Motor neuron (in vitro differentiated cells): ENCODE results near the gene SLC6A6. TPM values are rescaled to one million over a fixed set of nuclear protein-coding genes. Genes with fewer than 3 reads are reported as not detected.

ENCODE experiments used
- ATAC-seq, 8 experiments: fragments of 200-7000 bp; cut with Tn5 transposase; replicated peaks in 6 of 8; 2 replicates each; pipeline ENCODE4 v1.8.0; 2021; ENCODE audit warnings: mild to moderate bottlenecking in 8 of 8, moderate library complexity in 8 of 8
- H3K27ac ChIP-seq, 2 donors: fragments of 250-450 bp; sonication (Bioruptor Pico); 2 replicates each; pipeline ENCODE4 v1.9.0; 2021; ENCODE audit warnings: antibody characterized with exemption in 2 of 2, mild to moderate bottlenecking in 2 of 2, moderate library complexity in 1 of 2
- H3K4me1 ChIP-seq, 2 donors: fragments of 250-450 bp; sonication (Bioruptor Pico); replicated peaks in 1 of 2; 2 replicates each; pipeline ENCODE4 v1.6.1; 2021; ENCODE audit warnings: antibody characterized with exemption in 2 of 2, mild to moderate bottlenecking in 2 of 2, moderate library complexity in 1 of 2
- H3K4me3 ChIP-seq, 5 donors: fragments of 250-450 bp; sonication (Bioruptor Pico); 2 replicates each; pipeline ENCODE4 v1.9.0; 2021; ENCODE audit warnings: antibody characterized with exemption in 5 of 5, mild to moderate bottlenecking in 5 of 5, moderate library complexity in 4 of 5
- WGBS, 10 experiments: fragments of 450-650 bp; shearing (Covaris generic); methylation state at CpG; one replicate each; pipeline ENCODE4 v1.0.0; 2022; 5-methylcytosine and 5-hydroxymethylcytosine counted together
- in situ Hi-C, 9 experiments: fragments of 400-800 bp; cut with MboI; loops; one replicate each; pipeline ENCODE4 v1.15.0; 2021; ENCODE audit warnings: low sequenced_read_pairs in 9 of 9, low pct_unique_long_range_greater_than_20kb in 2 of 9; ENCODE audit not compliant: unreplicated experiment in 9 of 9
- total RNA-seq, 8 experiments: library from RNA; unstranded; fragments of 300-600 nt; gene quantifications; 2 replicates each; pipeline versions ENCODE4 v1.2.3 to v1.2.4, GENCODE V29; 2022

The SLC6A6 gene
- total RNA-seq, 8 experiments from 2014 or later: 5.6 to 53.5 (median 8.3) TPM

DNA sequence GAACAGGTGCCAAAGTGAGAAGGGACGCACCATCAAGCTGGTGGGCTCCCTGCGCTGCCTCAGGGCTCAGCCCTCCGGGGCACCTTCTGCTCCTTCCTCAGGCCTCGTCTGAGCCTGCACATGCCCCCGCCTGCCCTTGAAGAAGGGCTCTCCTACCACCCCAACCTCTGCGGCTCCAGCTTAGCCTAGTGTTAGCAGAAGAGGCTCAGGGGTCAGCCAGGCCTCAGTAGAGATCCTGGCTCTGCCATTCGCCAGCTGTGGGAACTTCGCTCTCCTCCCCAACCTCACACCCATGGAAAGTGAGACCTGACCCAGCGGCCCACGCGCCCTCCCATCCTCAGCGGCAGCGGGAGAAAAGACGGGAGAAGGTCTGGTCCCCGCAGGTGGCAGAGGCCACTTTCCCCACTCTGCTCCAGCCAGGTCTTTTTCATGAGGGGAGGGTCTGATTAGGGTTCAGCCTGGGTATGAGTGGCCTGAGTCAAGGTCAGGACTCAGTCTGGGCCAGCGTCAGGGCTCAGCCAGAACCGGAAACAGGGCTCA, 129.5 kb downstream of the SLC6A6 start:
- ATAC-seq: no peak
- peaks cover 20 to 26% of the 10 kb centered on the region in 2 donors for H3K4me1 ChIP-seq
- H3K4me3 ChIP-seq: no peak overlapping the region
- H3K27ac ChIP-seq: no peak overlapping the region
- 88 to 100% (median 98%) methylated on average over 1 to 6 of the region's 17 CpGs; no CpG with 5 or more reads in 4 of the 10 experiments for WGBS, 10 experiments
- in situ Hi-C loops: no loop called here

DNA sequence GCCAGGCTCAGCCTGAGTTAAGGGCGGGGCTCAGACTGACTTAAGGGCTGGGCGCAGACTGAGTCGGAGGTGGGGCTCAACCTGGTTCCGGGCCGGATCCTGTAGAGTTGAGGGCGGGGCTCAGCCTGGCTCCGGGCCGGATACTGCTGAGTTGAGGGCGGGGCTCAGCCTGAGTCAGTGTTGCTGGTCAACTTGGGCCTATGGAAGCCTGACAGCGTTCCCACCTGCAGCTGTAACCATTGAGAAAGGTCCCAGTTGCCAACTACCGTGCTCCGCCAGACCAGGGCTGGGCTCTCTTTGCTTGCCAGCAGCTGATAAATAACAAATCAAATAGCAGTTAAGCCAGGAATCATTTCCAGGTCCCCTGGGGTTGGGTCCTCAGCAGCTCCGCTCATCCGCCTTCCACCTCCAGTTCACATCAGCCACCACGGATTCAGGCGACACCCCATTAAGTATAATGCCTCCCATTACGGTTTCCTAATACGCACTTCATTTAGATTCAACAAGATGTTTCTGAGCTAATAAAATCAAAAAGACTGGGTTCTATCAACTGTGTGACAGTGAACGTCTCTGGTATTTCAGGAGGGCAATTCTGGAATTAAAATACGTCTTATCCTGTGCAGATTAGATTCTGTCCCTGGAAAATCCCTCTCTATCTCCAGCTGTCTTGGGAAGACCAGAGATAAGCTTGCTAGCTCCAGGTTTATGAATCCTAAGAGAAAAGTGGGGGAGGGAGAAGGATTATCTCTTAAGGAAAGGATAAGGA, 130.5 kb downstream of the SLC6A6 start:
- peak overlapping the region in 1 of 2 donors; percentile 22 for H3K27ac ChIP-seq
- peaks cover 20 to 26% of the 10 kb centered on the region in 2 donors for H3K4me1 ChIP-seq
- 3 to 100% (median 70%) methylated on average over 1 to 9 of the region's 20 CpGs for WGBS, 10 experiments
- in situ Hi-C loops: no loop called here
- H3K4me3 ChIP-seq: no peak overlapping the region
- ATAC-seq: peak; percentile 55 to 99 (median 76)

DNA sequence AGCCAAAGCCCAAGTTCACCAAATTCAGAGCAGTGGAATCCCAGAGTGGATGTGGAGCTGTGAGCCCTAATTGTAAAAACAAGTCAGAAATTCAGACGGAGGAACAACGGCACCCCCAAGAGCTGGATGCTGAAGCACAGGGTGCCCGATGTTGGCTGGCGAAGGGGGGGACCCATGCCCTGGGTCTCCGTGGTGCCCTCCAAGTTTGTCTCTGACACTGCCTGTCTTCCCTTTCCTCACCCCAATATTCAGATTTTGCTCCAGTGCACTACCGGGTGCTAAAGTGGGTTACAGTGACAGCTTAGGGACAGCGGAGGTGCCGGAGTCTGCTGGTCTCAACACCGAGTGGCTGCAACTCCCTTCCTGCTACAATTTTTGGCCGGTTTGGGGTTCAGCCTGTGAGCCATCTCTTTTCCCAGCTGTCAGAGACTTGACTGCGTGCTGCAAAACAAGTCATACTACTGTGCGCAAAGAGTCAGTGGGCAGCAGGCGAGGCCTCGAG, 131.1 kb downstream of the SLC6A6 start:
- Histone ChIP-seq H3K27ac (no peak overlapping the region), H3K4me1 (peaks cover 20 to 26% of the 10 kb centered on the region in 2 donors), H3K4me3 (no peak overlapping the region)
- ATAC-seq: no peak
- in situ Hi-C loops: no loop called here
- 60 to 92% (median 86%) methylated on average over 1 to 7 of the region's 14 CpGs; no CpG with 5 or more reads in 1 of the 10 experiments for WGBS, 10 experiments

DNA sequence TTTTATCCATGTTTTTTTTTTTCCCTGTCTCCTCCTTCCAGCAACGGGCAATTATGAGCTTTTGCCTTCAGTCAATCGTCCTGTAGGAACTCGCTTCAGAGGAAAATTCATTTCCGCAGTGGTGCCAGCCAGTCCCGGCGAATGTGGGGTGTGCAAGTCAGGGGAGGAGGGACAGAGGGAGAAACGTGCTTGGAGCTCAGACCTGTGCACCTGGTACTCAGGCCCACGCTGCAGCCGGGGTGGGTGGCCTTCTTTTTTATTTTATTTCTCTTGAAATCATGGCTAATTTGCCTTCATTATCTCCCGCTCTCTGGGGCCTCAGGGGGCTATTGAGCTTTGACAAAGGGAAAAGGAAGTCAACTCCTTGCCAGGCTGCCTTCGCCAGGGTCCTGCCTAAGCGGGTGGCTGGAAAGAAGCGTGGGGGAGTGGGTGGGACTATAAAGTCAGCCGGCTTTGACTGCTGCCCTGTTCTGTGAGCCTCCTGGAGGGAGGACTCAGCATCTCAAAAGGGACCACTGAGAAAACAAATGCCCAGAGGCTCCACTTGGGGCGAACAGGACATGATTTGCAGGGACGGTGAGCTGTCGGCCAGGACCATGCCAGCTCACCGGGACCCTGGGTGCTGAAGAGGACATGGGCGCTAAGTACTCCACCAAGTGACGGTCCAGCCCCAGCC, 132.2 kb downstream of the SLC6A6 start:
- peaks cover 20 to 26% of the 10 kb centered on the region in 2 donors for H3K4me1 ChIP-seq

DNA sequence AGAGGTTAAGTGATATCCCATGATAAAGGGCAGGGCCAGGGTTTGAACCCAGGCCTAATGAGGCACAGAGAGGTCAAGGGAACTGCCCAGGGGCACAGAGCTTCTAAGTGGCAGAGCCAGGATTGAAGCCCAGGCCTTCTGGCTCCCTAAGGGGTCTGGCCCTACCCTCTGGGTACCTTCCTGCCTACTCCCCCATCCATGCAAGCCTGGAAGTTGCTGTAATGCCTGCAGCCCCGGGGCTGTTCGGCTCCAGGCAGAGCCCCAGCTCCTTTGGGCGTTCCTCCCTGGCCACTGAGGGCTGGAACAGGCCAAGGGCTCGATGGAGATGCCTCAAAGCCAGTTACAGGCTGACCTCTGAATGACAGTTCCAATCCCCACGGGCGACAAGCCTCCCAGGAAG, 133.2 kb downstream of the SLC6A6 start:
- Histone ChIP-seq H3K4me1 (peaks cover 20 to 32% of the 10 kb centered on the region in 2 donors), H3K27ac (no peak overlapping the region), H3K4me3 (no peak overlapping the region)
- in situ Hi-C loops: no loop called here
- 49 to 97% (median 85%) methylated on average over 3 to 5 of the region's 6 CpGs; no CpG with 5 or more reads in 6 of the 10 experiments for WGBS, 10 experiments
- peak in 1 of 8 experiments; percentile 12 for ATAC-seq

More for the DNA sequence above, 132.2 kb downstream of the SLC6A6 start:
- no peak overlapping the region for H3K27ac ChIP-seq
- no peak overlapping the region for H3K4me3 ChIP-seq
- in situ Hi-C loops: no loop called here
- WGBS, 10 experiments: 5 to 89% (median 38%) methylated on average over 3 to 13 of the region's 20 CpGs
- ATAC-seq: peak in 5 of 8 experiments; percentile 67 to 79 (median 75)

DNA sequence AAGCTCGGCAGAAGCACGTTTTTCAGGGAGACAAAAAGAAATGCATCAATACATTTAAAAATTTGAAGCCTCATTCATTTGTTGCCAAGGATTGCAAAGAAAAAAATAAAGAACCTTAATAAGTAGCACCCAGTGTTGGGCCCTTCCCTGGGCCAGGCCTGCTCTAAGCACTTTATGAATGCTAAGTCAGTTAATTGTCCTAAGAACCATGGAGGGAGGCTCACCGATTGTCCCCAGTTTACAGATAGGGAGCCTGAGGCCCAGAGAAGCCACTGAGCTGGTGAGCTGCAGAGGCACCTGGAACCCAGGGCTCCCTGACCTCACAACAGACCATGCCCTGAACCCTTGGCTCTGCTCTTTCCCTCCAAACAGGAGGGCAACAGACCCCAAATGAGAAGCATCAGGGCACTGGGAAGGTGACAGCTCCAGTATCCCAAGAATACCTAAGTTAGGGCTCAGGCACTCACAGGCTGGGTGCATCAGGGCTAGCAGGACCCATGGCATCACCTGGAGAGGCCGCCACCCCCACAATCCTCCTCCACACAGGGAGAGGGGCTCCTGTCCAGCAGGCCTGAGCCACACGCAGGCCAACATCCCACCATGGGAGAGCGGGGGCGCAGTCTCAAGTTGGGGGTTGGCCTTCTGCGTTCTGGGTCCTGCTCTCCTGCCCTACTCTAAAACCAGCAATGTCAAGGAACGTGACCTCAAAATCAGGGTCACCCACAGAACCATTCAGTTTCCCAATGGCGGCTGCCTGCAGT, 133.8 kb downstream of the SLC6A6 start:
- no peak overlapping the region for H3K4me3 ChIP-seq
- H3K4me1 ChIP-seq: peaks cover 20 to 32% of the 10 kb centered on the region in 2 donors
- H3K27ac ChIP-seq: no peak overlapping the region
- WGBS, 10 experiments: 60 to 100% (median 93%) methylated on average over 1 to 8 of the region's 10 CpGs; no CpG with 5 or more reads in 2 of the 10 experiments
- in situ Hi-C loops: no loop called here
- no peak for ATAC-seq

DNA sequence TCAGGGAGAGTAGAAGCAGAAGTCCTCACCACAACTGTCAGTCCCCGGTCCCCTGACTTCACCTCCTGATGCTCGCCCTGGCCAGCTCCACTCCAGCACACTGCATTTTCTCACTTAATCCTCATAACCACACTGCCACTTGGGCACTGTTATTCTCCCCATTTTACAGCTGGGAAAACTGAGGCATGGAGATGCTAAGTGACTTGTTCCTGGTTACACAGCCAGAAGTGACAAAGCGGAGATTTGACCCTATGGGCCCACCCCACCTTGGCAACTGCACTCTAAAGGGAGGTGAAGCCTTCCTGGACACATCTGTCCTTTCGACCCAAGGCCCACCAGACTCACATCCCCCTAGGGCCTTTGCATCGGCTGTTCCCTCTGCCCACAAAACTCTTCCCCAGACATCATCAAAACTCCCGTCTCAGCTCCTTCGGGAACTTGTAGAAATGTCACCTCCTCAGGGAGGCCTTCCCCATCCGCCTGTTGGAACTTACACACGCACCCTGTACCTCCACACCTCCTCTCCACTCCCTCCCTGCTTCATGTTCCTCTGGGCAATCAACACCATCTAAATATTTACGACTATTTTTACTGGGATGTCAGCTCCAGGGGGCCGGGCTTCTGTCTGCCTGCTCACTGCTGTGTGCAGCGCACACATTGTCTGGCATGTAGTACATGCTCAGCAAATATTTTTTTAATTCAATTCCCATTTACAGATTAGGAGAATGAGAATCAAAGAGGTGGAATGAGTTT, 134.6 kb downstream of the SLC6A6 start:
- ATAC-seq: peak in 1 of 8 experiments; percentile 12
- H3K4me3 ChIP-seq: no peak overlapping the region
- WGBS, 10 experiments: 89 to 100% (median 100%) methylated on average over 1 to 5 of the region's 12 CpGs; no CpG with 5 or more reads in 2 of the 10 experiments
- peaks cover 20 to 32% of the 10 kb centered on the region in 2 donors for H3K4me1 ChIP-seq
- H3K27ac ChIP-seq: no peak overlapping the region
- in situ Hi-C loops: no loop called here

DNA sequence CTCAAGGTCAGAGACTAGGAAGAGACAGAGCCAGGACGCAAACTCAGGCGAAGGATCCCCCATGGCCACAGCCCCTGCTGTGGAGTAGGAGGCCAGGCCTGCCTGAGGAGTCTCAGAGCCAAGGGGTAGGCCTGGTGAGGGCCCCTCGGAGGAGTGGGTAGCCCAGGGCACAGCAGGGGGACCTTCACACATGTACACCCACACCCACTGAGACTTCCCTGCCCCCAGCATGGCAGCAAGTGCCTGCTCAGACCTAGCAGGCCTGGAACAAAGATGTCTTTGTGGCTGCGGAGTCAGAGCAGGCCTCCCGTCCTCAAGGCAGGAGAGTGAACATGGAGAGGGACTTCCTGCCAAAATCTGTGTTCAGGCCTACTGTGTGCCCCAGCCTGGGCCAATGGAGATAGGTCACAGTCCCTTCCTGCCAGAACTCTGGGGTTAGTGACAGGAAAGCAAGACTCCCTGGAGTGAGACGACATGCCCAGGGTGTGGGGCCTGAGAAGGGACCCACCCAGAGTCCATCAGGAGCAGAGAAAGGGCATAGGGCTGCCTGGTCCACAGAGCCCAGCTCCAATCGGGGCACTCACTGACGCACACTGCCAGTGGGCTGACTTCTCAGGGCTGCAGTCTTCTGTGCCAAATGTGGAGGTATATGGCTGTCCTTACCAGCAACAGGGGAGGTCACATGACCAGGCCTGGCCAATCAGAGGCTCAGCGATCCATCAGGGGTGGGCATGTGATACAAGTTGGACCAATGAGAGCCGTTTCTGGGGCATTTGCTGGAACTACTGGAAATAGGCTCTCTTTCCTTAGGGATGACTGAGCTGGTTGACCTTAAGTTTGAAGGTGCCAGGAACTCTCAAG, 135.4 kb downstream of the SLC6A6 start:
- in situ Hi-C loops: no loop called here
- Histone ChIP-seq H3K27ac (no peak overlapping the region), H3K4me1 (peaks cover 14 to 27% of the 10 kb centered on the region in 2 donors), H3K4me3 (no peak overlapping the region)
- 80 to 100% (median 100%) methylated on average over 1 to 6 of the region's 10 CpGs; no CpG with 5 or more reads in 3 of the 10 experiments for WGBS, 10 experiments
- peak in 1 of 8 experiments; percentile 35 for ATAC-seq

DNA sequence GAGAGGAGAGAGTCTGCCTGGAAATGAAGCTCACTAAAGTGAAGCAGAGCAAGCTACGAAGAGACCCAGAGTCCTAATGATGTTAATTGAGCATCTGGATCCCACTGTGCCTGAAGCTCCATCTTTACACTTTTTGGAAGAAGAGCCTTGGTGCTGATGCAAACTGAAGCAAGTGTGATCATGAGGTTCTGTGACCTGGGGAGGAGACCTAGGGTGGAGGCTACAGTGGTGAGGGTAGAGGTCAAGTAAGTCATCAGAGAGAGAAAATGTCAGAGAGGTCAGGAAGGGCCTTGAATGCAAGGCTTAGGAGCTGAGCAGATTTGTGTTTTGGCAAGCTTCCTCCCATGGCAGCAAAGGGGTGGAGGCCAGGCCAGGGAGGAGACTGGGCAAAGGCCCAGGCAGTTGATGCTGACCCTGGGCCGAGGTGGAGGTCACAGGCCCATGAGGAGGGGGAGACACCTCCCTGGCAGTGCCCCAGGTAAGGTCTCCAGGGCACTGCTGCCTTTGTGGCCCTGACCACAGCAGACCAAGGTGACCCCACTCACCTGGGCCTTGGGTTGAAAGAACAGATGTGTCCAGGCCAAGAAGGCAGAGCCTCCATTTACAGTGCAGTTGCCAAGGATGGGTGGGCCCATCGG, 136.2 kb downstream of the SLC6A6 start:
- WGBS, 10 experiments: 29 to 100% (median 86%) methylated on average over 1 to 3 of the region's 3 CpGs; no CpG with 5 or more reads in 4 of the 10 experiments
- H3K27ac ChIP-seq: no peak overlapping the region
- H3K4me1 ChIP-seq: peaks cover 7 to 20% of the 10 kb centered on the region in 2 donors
- no peak overlapping the region for H3K4me3 ChIP-seq
- no peak for ATAC-seq
- in situ Hi-C loops: no loop called here
